NB4 (cell line): ENCODE measurements around the gene VPS13C.

ENCODE experiments used
- MYC ChIP-seq: IDR thresholded peaks from 2 replicates; pipeline ENCODE4 v1.6.1; 2011; ENCODE audit warnings: low read depth, low read length
- POLR2A ChIP-seq: IDR thresholded peaks from 2 replicates; pipeline ENCODE4 v1.6.1; 2011; ENCODE audit warnings: mild to moderate bottlenecking; ENCODE audit not compliant: insufficient read length; ENCODE audit errors: extremely low read depth
- TF ChIP-seq, protein P1 (sequence below): IDR thresholded peaks from one replicate; pipeline ENCODE4 v1.5.1; 2012; ENCODE audit warnings: low read depth, low read length
- TF ChIP-seq, protein P2 (sequence below): IDR thresholded peaks from 2 replicates; pipeline ENCODE4 v1.6.1; 2011; ENCODE audit warnings: low read depth, low read length

DNA sequence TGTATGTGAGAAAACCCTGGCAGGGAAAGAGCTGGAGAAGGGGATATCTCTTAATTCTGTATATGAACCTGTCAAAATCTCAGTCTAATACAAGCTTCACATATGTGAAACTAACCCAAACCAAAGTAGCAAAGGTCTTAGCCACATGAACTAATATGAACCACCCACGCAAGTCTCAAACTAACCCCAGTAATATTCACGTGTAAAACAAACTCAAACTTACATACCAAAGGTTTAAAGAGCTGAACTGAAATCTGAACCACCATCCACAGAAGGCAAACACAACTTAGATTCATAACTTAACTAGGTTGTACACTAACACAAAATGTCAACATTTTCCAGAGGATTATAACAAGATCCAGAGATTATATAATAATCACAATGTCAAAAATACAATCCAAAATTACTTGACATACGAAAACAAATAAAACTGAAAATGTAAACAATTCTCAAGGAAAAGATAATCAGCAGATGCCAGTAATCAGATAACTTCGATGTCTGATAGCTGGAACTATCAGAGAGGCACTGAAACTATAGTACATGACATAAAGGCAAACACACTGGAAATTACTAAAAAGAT lies 64.1 kb downstream of the VPS13C start:
- TF ChIP-seq, protein P1, sequence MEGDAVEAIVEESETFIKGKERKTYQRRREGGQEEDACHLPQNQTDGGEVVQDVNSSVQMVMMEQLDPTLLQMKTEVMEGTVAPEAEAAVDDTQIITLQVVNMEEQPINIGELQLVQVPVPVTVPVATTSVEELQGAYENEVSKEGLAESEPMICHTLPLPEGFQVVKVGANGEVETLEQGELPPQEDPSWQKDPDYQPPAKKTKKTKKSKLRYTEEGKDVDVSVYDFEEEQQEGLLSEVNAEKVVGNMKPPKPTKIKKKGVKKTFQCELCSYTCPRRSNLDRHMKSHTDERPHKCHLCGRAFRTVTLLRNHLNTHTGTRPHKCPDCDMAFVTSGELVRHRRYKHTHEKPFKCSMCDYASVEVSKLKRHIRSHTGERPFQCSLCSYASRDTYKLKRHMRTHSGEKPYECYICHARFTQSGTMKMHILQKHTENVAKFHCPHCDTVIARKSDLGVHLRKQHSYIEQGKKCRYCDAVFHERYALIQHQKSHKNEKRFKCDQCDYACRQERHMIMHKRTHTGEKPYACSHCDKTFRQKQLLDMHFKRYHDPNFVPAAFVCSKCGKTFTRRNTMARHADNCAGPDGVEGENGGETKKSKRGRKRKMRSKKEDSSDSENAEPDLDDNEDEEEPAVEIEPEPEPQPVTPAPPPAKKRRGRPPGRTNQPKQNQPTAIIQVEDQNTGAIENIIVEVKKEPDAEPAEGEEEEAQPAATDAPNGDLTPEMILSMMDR: no peak
- TF ChIP-seq POLR2A (no peak), MYC (no peak)
- TF ChIP-seq, protein P2, sequence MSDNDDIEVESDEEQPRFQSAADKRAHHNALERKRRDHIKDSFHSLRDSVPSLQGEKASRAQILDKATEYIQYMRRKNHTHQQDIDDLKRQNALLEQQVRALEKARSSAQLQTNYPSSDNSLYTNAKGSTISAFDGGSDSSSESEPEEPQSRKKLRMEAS: no peak
